GM12878 (cell line): ENCODE results near the gene TAF6L. TPM values are rescaled to one million over a fixed set of nuclear protein-coding genes. Genes with fewer than 3 reads are reported as not detected.

Experiments used
- ATAC-seq: fragments of 200-7000 bp; cut with Tn5 transposase; 3 replicates; pipeline ENCODE4 v1.9.1; 2020; ENCODE audit warnings: mild to moderate bottlenecking, moderate library complexity
- BruUV-seq: library from RNA; stranded (reverse); fragments of 400-500 nt; replicated peaks from 2 replicates; lab custom pipeline; 2021; lab: Mats Ljungman, UMichigan
- CTCF ChIA-PET: fragments of 300-600 bp; sonication (Branson Sonifier 250); formaldehyde crosslinking; extraction: SDS; loops from one replicate; lab custom pipeline; 2021; ENCODE audit warnings: inconsistent platforms; lab: Yijun Ruan, JAX
- POLR2A ChIA-PET: fragments of 350-600 bp; formaldehyde crosslinking; extraction: SDS; loops from one replicate; lab custom pipeline; 2021; ENCODE audit warnings: inconsistent platforms; lab: Charles Lee
- RAD21 ChIA-PET: fragments of 300-600 bp; sonication (Branson Sonifier 250); formaldehyde crosslinking; loops from one replicate; lab custom pipeline; 2023; ENCODE audit warnings: antibody characterized with exemption; ENCODE audit not compliant: unreplicated experiment; lab: Charles Lee
- SMC1A ChIA-PET: fragments of 300-600 bp; sonication (Branson Sonifier 250); formaldehyde crosslinking; loops from one replicate; lab custom pipeline; 2023; ENCODE audit not compliant: unreplicated experiment, uncharacterized antibody; lab: Charles Lee
- DNase-seq: peaks from one replicate; pipeline ENCODE4 v3.0.0-alpha.2; 2011; ENCODE audit warnings: low read depth, low spot score
- FAIRE-seq: peaks from 3 replicates; lab custom pipeline; 2011; peaks lifted over from hg19 to GRCh38; lab: Jason Lieb, UNC
- H2AFZ ChIP-seq: 2 replicates; pipeline ENCODE4 v1.6.0; 2011; ENCODE audit warnings: low read depth, low read length, control low read depth; ENCODE audit not compliant: control insufficient read depth
- H3K27ac ChIP-seq: 2 replicates; pipeline ENCODE4 v1.5.1; 2011; ENCODE audit warnings: control low read depth; ENCODE audit not compliant: control insufficient read depth, insufficient read depth
- H3K27me3 ChIP-seq, 2 experiments: replicated peaks in 1 of 2; 2 replicates each; pipeline versions ENCODE4 v1.6.0 to v1.6.1; 2011; ENCODE audit warnings: low read length in 1 of 2; ENCODE audit not compliant: control insufficient read depth in 2 of 2, insufficient read depth in 2 of 2
- H3K36me3 ChIP-seq, 2 experiments: 2 replicates each; pipeline ENCODE4 v1.5.1; 2011; ENCODE audit warnings: low read length in 1 of 2; ENCODE audit not compliant: control insufficient read depth in 2 of 2, insufficient read depth in 2 of 2
- H3K4me1 ChIP-seq: 2 replicates; pipeline ENCODE4 v1.6.1; 2011; ENCODE audit warnings: mild to moderate bottlenecking, low read length, moderate library complexity, mixed read lengths; ENCODE audit not compliant: control insufficient read depth, insufficient read depth
- H3K4me2 ChIP-seq: 2 replicates; pipeline ENCODE4 v1.6.0; 2011; ENCODE audit warnings: control low read depth; ENCODE audit not compliant: control insufficient read depth, insufficient read depth
- H3K4me3 ChIP-seq: fragments of 200-600 bp; sonication (generic); 2 replicates; pipeline ENCODE4 v1.5.1; 2016
- H3K79me2 ChIP-seq: 2 replicates; pipeline ENCODE4 v1.6.0; 2011; ENCODE audit warnings: low read length; ENCODE audit not compliant: control insufficient read depth, insufficient read depth
- H3K9ac ChIP-seq: 2 replicates; pipeline ENCODE4 v1.8.0; 2011; ENCODE audit warnings: low read length, control low read depth, mixed read lengths; ENCODE audit not compliant: control insufficient read depth, insufficient read depth
- H3K9me3 ChIP-seq: replicated peaks from 3 replicates; pipeline ENCODE4 v1.5.1; 2011; ENCODE audit warnings: mild to moderate bottlenecking, low read length; ENCODE audit not compliant: control insufficient read depth, insufficient read depth
- H4K20me1 ChIP-seq: 2 replicates; pipeline ENCODE4 v1.6.0; 2011; ENCODE audit not compliant: control insufficient read depth, insufficient read depth
- BCL11A ChIP-seq: IDR thresholded peaks from 2 replicates; pipeline ENCODE4 v1.6.1; 2011; ENCODE audit warnings: low read depth, low read length
- CBX3 ChIP-seq: fragments of 200-600 bp; sonication (generic); IDR thresholded peaks from 2 replicates; pipeline ENCODE4 v1.6.1; 2016; ENCODE audit warnings: low read depth, borderline replicate concordance
- CREB1 ChIP-seq: IDR thresholded peaks from 2 replicates; pipeline ENCODE4 v1.6.1; 2012; ENCODE audit warnings: low read depth, mild to moderate bottlenecking, inconsistent platforms
- FOS ChIP-seq: IDR thresholded peaks from 3 replicates; pipeline ENCODE4 v1.6.1; 2011; ENCODE audit warnings: borderline replicate concordance; ENCODE audit not compliant: insufficient read length; ENCODE audit errors: extremely low read depth
- GABPA ChIP-seq: IDR thresholded peaks from 2 replicates; pipeline ENCODE4 v1.6.1; 2014; ENCODE audit warnings: antibody characterized with exemption, low read depth, mild to moderate bottlenecking, inconsistent platforms
- IKZF1 ChIP-seq: fragments of 450-650 bp; conservative IDR thresholded peaks from 2 replicates; pipeline ENCODE4 v1.6.1; 2017; ENCODE audit warnings: antibody characterized with exemption, mild to moderate bottlenecking
- KLF5 ChIP-seq: fragments of 450-650 bp; IDR thresholded peaks from 2 replicates; pipeline ENCODE4 v1.6.1; 2014; ENCODE audit warnings: mild to moderate bottlenecking; ENCODE audit not compliant: partially characterized antibody
- NFYB ChIP-seq: IDR thresholded peaks from 2 replicates; pipeline ENCODE4 v1.6.1; 2011; ENCODE audit warnings: low read depth, mild to moderate bottlenecking, low read length, improper control_type of control experiment, moderate library complexity; ENCODE audit not compliant: insufficient read depth
- SP1 ChIP-seq: IDR thresholded peaks from one replicate; pipeline ENCODE4 v1.6.1; 2011; ENCODE audit warnings: low read depth, low read length
- TAF1 ChIP-seq: IDR thresholded peaks from 2 replicates; pipeline ENCODE4 v1.6.1; 2011; ENCODE audit warnings: mild to moderate bottlenecking, low read depth, low read length, borderline replicate concordance
- ZNF274 ChIP-seq: IDR thresholded peaks from one replicate; pipeline ENCODE4 v1.8.0; 2011; ENCODE audit not compliant: insufficient read length, insufficient read depth
- ZSCAN29 ChIP-seq: fragments of 450-650 bp; IDR thresholded peaks from 2 replicates; pipeline ENCODE4 v1.6.1; 2017; ENCODE audit warnings: mild to moderate bottlenecking, moderate library complexity
- WGBS: methylation state at CpG from one replicate; pipeline ENCODE4 v1.1.6; 2016; ENCODE audit warnings: low lambda C conversion rate; ENCODE audit not compliant: insufficient replicate concordance, insufficient coverage; ENCODE audit errors: missing lambda C conversion rate; 5-methylcytosine and 5-hydroxymethylcytosine counted together
- in situ Hi-C: fragments of 300-500 bp; cut with MboI; formaldehyde crosslinking; loops from 9 replicates; pipeline ENCODE4 v1.14.3; 2018; ENCODE audit warnings: mixed read lengths
- intact Hi-C: fragments of 100-400 bp; cut with micrococcal nuclease; formaldehyde crosslinking; loops from one replicate; pipeline ENCODE4 v1.14.2; 2022; ENCODE audit not compliant: unreplicated experiment
- polyA plus RNA-seq, 11 experiments: library from polyadenylated mRNA; depleted of rRNA in 4 of 11; unstranded in 6 of 11; stranded (reverse) in 5 of 11; fragments of >200 nt; fragmentation: Nextera tagmentation in 4 of 11; fragmentation: Illumina TruSeq in 1 of 11; extraction: Ambion mirVana in 4 of 11; extraction: Trizol in 1 of 11; gene quantifications; 1 replicate in 1 of 11; 2 replicates in 10 of 11; pipeline versions ENCODE4 v1.2.1 to v1.2.3, GENCODE V29; 2011 to 2016; ENCODE audit warnings: inconsistent platforms in 2 of 11, missing spikeins in 2 of 11, low read depth in 1 of 11
- total RNA-seq, 4 experiments: library from RNA; depleted of rRNA in 3 of 4; stranded (reverse); fragments of >200 nt in 3 of 4; fragmentation: Illumina TruSeq in 1 of 4; extraction: Trizol in 1 of 4; gene quantifications; 2 replicates each; pipeline versions ENCODE4 v1.2.1 to v1.2.3, GENCODE V29; 2013 to 2021
- TF ChIP-seq, protein P1 (sequence below): IDR thresholded peaks from 2 replicates; pipeline ENCODE4 v1.6.1; 2011; ENCODE audit warnings: low read depth, low read length, improper control_type of control experiment, borderline replicate concordance
- TF ChIP-seq, protein P2 (sequence below): fragments of 450-650 bp; IDR thresholded peaks from 2 replicates; pipeline ENCODE4 v1.6.1; 2017; ENCODE audit warnings: mild to moderate bottlenecking, low read depth, inconsistent platforms; ENCODE audit not compliant: poor library complexity, severe bottlenecking
- TF ChIP-seq, protein P3 (sequence below): IDR thresholded peaks from 2 replicates; pipeline ENCODE4 v1.6.1; 2012; ENCODE audit warnings: low read depth, low read length, improper control_type of control experiment
- TF ChIP-seq, protein P4 (sequence below): IDR thresholded peaks from 2 replicates; pipeline ENCODE4 v1.6.1; 2011; ENCODE audit warnings: borderline replicate concordance, low read depth, mild to moderate bottlenecking, moderate library complexity, low read length; ENCODE audit not compliant: insufficient read depth, poor library complexity, severe bottlenecking
- TF ChIP-seq, protein P5 (sequence below): IDR thresholded peaks from 2 replicates; pipeline ENCODE4 v1.6.1; 2012; ENCODE audit warnings: low read depth, low read length, improper control_type of control experiment

The TAF6L gene
- total and polyA plus RNA-seq, 10 of the 15 experiments (the other 5 are each of a cell fraction or from before 2014, with no cell fraction given) = 0.15 to 35.6 (median 19.0) TPM

DNA sequence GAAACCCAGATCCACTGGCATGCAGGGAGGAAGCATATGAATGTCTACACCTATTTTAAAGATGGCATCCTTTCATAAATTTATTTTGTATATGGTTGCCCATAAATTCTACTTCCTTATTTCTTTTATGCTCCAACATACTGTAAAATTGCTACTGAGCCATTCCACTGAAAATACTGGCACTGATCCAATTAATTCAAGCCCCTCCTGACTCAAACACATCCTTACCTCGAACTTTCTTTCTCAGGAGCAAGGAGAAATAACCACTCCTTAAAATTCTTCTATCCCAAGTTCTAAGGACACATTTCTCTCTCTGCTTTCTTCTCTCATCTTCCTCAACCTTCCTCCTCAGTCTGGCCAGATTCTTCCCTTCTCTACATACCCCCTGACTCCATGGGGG is 39.6 kb downstream of the TAF6L start (continued):
- TF ChIP-seq GABPA = no peak
- TF ChIP-seq, all 136 proteins: peak for 0

DNA sequence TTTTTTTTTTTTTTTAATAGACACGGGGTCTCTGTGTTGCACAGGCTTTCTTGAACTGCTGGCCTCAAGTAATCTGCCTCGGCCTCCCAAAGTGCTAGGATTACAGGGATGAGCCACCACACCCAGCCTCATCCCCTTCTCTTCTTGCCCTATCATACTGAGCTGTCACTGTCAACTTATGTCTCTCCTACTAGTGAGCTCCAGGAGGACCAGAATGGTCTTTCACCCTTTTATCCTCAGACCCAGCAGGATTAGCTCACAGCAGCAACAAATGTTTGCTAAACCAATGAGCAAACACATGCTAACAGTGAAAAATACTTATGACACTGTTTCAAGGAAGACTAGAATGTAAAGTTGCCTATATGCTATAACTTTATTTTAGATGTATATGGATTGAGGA is 40.5 kb downstream of the TAF6L start:
- Histone ChIP-seq H3K4me2 (no peak overlapping the region), H3K4me1 (peaks cover 4% of the 10 kb centered on the region), H3K79me2 (no peaks in the 10 kb centered on the region), H4K20me1 (no peaks in the 10 kb centered on the region), H3K27me3 (no peaks in the 10 kb centered on the region), H3K4me3 (no peak overlapping the region), H3K9me3 (no peaks in the 10 kb centered on the region), H3K9ac (no peak overlapping the region), H3K36me3 (no peaks in the 10 kb centered on the region), H2AFZ (no peak overlapping the region), H3K27ac (no peak overlapping the region)
- DNase-seq (no peak), FAIRE-seq (no peak), ATAC-seq (no peak)
- ChIA-PET POLR2A (interaction anchor here (0.6 to 1.0 kb wide), 4 partner anchors 8 to 137 kb away, joined by 3 read pairs; no protein-coding TSS in a partner anchor), CTCF (interaction anchor here (0.9 kb wide), 1 partner anchor 25 kb away, joined by 3 read pairs; the partner anchor contains the start of gene TMEM179B), SMC1A (no interaction called here), RAD21 (no interaction called here)
- 92% methylated on average over 2 of the region's 2 CpGs for WGBS
- in situ Hi-C loops (no loop called here), intact Hi-C loops (no loop called here)
- no TSS peak for BruUV-seq
- TF ChIP-seq, protein P1, sequence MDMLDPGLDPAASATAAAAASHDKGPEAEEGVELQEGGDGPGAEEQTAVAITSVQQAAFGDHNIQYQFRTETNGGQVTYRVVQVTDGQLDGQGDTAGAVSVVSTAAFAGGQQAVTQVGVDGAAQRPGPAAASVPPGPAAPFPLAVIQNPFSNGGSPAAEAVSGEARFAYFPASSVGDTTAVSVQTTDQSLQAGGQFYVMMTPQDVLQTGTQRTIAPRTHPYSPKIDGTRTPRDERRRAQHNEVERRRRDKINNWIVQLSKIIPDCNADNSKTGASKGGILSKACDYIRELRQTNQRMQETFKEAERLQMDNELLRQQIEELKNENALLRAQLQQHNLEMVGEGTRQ = no peak
- TF ChIP-seq NFYB (no peak), ZNF274 (no peak), SP1 (no peak), BCL11A (no peak), FOS (no peak), CBX3 (no peak), TAF1 (no peak), KLF5 (no peak), ZSCAN29 (no peak), IKZF1 (no peak), CREB1 (no peak)
- TF ChIP-seq, protein P2, sequence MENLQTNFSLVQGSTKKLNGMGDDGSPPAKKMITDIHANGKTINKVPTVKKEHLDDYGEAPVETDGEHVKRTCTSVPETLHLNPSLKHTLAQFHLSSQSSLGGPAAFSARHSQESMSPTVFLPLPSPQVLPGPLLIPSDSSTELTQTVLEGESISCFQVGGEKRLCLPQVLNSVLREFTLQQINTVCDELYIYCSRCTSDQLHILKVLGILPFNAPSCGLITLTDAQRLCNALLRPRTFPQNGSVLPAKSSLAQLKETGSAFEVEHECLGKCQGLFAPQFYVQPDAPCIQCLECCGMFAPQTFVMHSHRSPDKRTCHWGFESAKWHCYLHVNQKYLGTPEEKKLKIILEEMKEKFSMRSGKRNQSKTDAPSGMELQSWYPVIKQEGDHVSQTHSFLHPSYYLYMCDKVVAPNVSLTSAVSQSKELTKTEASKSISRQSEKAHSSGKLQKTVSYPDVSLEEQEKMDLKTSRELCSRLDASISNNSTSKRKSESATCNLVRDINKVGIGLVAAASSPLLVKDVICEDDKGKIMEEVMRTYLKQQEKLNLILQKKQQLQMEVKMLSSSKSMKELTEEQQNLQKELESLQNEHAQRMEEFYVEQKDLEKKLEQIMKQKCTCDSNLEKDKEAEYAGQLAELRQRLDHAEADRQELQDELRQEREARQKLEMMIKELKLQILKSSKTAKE = no peak
- TF ChIP-seq, protein P3, sequence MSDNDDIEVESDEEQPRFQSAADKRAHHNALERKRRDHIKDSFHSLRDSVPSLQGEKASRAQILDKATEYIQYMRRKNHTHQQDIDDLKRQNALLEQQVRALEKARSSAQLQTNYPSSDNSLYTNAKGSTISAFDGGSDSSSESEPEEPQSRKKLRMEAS = no peak
- TF ChIP-seq, protein P4, sequence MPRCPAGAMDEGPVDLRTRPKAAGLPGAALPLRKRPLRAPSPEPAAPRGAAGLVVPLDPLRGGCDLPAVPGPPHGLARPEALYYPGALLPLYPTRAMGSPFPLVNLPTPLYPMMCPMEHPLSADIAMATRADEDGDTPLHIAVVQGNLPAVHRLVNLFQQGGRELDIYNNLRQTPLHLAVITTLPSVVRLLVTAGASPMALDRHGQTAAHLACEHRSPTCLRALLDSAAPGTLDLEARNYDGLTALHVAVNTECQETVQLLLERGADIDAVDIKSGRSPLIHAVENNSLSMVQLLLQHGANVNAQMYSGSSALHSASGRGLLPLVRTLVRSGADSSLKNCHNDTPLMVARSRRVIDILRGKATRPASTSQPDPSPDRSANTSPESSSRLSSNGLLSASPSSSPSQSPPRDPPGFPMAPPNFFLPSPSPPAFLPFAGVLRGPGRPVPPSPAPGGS = no peak
- TF ChIP-seq, protein P5, sequence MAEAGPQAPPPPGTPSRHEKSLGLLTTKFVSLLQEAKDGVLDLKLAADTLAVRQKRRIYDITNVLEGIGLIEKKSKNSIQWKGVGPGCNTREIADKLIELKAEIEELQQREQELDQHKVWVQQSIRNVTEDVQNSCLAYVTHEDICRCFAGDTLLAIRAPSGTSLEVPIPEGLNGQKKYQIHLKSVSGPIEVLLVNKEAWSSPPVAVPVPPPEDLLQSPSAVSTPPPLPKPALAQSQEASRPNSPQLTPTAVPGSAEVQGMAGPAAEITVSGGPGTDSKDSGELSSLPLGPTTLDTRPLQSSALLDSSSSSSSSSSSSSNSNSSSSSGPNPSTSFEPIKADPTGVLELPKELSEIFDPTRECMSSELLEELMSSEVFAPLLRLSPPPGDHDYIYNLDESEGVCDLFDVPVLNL = no peak
